ENCODE measurements around the gene TMEM250. TPM values are rescaled to one million over a fixed set of nuclear protein-coding genes. Genes with fewer than 3 reads are reported as not detected.

TMEM250 gene
- total RNA-seq, 1 donor from 2014 or later = 26.9 TPM

Other genes starting within 250 kb of the TMEM250 start
- gene CAMSAP1, start 211.3 kb downstream of the TMEM250 start, total RNA-seq = 157 TPM
- gene UBAC1, start 157.5 kb downstream of the TMEM250 start, total RNA-seq = 35.5 TPM
- gene NACC2, start 23.6 kb downstream of the TMEM250 start, total RNA-seq = 3.7 TPM
- not detected for gene LHX3, start 86.3 kb upstream of the TMEM250 start, total RNA-seq
- gene QSOX2, start 126.9 kb upstream of the TMEM250 start, total RNA-seq = 8.2 TPM
- gene CCDC187, start 185.2 kb upstream of the TMEM250 start, total RNA-seq = 0.41 TPM
- gene GPSM1, start 208.7 kb upstream of the TMEM250 start, total RNA-seq = 71.7 TPM
- 9.0 TPM for gene DNLZ, start 244.9 kb upstream of the TMEM250 start, total RNA-seq

Data from frontal cortex (tissue), 1 donor.